ENCODE data around the gene OTOF. TPM values are rescaled to one million over a fixed set of nuclear protein-coding genes. Genes with fewer than 3 reads are reported as not detected.

OTOF gene
- total RNA-seq, 1 donor from 2014 or later = 0.47 TPM

DNA sequence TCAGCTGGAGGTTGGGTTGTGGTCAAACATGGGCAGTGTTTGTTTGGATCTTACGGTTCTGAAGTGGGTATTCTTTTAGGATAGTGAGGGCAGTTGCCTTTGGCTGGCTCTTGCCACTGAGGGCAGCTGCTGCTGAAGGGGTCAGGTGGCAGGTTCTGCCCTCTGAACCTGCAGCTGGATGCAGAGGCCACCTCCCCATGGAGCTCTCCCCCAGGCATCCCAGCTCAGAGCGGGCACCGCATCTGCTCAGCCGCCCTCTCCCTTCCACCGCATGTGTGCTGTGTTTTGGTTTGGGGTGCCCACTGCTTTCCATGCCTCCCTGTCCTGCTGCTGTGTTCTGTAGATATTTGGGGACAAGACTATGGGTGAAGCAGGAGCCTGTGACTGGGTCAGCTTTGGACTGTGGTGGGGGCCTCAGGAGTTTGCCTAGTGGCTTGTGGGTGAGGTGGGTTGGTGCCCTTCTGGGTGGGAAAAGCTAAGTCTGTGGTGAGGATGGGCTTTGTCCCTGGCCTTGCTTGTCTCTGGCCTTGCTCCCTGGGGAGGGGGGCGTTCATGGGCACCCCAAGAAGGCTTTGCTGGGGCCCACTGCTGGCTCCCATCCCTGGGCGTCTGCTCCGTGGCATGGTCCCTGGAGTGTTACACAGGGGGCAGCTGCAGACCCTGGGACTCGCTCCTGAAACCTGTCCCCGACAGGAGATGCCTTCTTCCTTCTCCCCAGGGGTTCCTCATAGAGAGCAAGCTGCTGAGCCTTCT, 28.5 kb downstream of the OTOF start:
- Mint-ChIP-seq H3K27ac (ENCODE audit: unreplicated experiment) (no peak overlapping the region), H3K9me3 (ENCODE audit: unreplicated experiment) (no peaks in the 10 kb centered on the region), H3K27me3 (ENCODE audit: unreplicated experiment) (no peaks in the 10 kb centered on the region), H3K36me3 (ENCODE audit: unreplicated experiment) (no peaks in the 10 kb centered on the region), H3K4me1 (ENCODE audit: low read depth, unreplicated experiment) (peaks cover 4% of the 10 kb centered on the region), H3K4me3 (ENCODE audit: unreplicated experiment) (no peak overlapping the region)
- DNase-seq = no peak
- TF ChIP-seq, protein P1, sequence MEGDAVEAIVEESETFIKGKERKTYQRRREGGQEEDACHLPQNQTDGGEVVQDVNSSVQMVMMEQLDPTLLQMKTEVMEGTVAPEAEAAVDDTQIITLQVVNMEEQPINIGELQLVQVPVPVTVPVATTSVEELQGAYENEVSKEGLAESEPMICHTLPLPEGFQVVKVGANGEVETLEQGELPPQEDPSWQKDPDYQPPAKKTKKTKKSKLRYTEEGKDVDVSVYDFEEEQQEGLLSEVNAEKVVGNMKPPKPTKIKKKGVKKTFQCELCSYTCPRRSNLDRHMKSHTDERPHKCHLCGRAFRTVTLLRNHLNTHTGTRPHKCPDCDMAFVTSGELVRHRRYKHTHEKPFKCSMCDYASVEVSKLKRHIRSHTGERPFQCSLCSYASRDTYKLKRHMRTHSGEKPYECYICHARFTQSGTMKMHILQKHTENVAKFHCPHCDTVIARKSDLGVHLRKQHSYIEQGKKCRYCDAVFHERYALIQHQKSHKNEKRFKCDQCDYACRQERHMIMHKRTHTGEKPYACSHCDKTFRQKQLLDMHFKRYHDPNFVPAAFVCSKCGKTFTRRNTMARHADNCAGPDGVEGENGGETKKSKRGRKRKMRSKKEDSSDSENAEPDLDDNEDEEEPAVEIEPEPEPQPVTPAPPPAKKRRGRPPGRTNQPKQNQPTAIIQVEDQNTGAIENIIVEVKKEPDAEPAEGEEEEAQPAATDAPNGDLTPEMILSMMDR (IDR thresholded peaks at IDR 0.05; ENCODE audit: partially characterized antibody, unreplicated experiment) = no peak

DNA sequence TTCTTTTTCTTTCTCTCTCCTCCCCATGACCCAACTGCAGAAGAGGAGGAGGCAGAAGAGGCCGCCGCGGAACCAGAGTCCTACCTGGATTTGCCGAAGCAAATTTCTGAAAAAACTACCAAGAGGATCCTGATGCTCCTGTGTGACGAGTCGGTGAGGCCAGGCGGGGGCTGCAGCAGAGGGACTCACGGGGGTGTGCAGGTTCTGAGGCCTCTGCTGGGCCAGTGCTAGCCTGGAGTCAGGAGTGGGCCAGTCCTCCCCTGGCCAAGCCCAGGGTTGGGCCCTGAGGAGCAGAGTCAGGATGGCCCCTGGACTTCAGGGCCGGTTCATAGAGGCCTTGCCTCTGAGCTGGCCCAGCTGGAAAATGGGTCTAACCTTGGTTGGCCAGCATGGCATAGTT, 29.3 kb downstream of the OTOF start:
- TF ChIP-seq, protein P1 (IDR thresholded peaks at IDR 0.05; ENCODE audit: partially characterized antibody, unreplicated experiment) = no peak
- peaks cover 4% of the 10 kb centered on the region for H3K4me1 Mint-ChIP-seq (ENCODE audit: low read depth, unreplicated experiment)
- DNase-seq = no peak
- H3K4me3 Mint-ChIP-seq (ENCODE audit: unreplicated experiment) = no peak overlapping the region
- H3K36me3 Mint-ChIP-seq (ENCODE audit: unreplicated experiment) = no peaks in the 10 kb centered on the region
- no peaks in the 10 kb centered on the region for H3K27me3 Mint-ChIP-seq (ENCODE audit: unreplicated experiment)
- no peak overlapping the region for H3K27ac Mint-ChIP-seq (ENCODE audit: unreplicated experiment)
- no peaks in the 10 kb centered on the region for H3K9me3 Mint-ChIP-seq (ENCODE audit: unreplicated experiment)

- H3K4me1 Mint-ChIP-seq (ENCODE audit: low read depth, unreplicated experiment) = no peaks in the 10 kb centered on the region
- no peak overlapping the region for H3K4me3 Mint-ChIP-seq (ENCODE audit: unreplicated experiment)
- no peaks in the 10 kb centered on the region for H3K36me3 Mint-ChIP-seq (ENCODE audit: unreplicated experiment)
- no peaks in the 10 kb centered on the region for H3K9me3 Mint-ChIP-seq (ENCODE audit: unreplicated experiment)
- TF ChIP-seq, protein P1 (IDR thresholded peaks at IDR 0.05; ENCODE audit: partially characterized antibody, unreplicated experiment) = no peak
- H3K27ac Mint-ChIP-seq (ENCODE audit: unreplicated experiment) = no peak overlapping the region
- DNase-seq = no peak
- no peaks in the 10 kb centered on the region for H3K27me3 Mint-ChIP-seq (ENCODE audit: unreplicated experiment)
These were observed 33.7 kb downstream of the OTOF start for GRCh38 chr2:26444236-26444635.

- Mint-ChIP-seq H3K4me1 (ENCODE audit: low read depth, unreplicated experiment) (no peaks in the 10 kb centered on the region), H3K36me3 (ENCODE audit: unreplicated experiment) (no peaks in the 10 kb centered on the region), H3K9me3 (ENCODE audit: unreplicated experiment) (no peaks in the 10 kb centered on the region), H3K4me3 (ENCODE audit: unreplicated experiment) (no peak overlapping the region), H3K27me3 (ENCODE audit: unreplicated experiment) (no peaks in the 10 kb centered on the region), H3K27ac (ENCODE audit: unreplicated experiment) (no peak overlapping the region)
- TF ChIP-seq, protein P1 (IDR thresholded peaks at IDR 0.05; ENCODE audit: partially characterized antibody, unreplicated experiment) = no peak
- DNase-seq = no peak
These were observed 35.2 kb downstream of the OTOF start for GRCh38 chr2:26442707-26443106.

DNA sequence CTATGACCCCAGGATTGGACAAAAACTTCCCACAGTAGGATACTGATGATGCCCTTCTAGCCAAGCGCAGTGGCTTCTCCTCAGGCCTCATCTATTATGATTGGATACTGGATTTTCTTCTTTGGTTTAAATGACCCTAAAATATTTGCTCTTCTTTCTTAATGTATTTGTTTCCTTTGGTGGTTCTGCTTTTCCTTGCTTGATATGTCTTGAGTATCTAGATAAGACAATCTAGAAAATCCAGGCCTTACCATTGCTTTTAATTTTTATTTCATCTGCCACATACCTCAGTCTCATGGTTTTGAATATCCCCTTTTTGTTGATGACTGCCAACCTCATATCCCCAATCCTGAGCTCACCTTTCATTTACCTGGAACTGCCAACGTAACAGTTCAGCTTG, 35.6 kb downstream of the OTOF start:
- H3K4me3 Mint-ChIP-seq (ENCODE audit: unreplicated experiment) = no peak overlapping the region
- no peaks in the 10 kb centered on the region for H3K36me3 Mint-ChIP-seq (ENCODE audit: unreplicated experiment)
- DNase-seq = no peak
- H3K9me3 Mint-ChIP-seq (ENCODE audit: unreplicated experiment) = no peaks in the 10 kb centered on the region
- H3K27ac Mint-ChIP-seq (ENCODE audit: unreplicated experiment) = no peak overlapping the region
- H3K27me3 Mint-ChIP-seq (ENCODE audit: unreplicated experiment) = no peaks in the 10 kb centered on the region
- TF ChIP-seq, protein P1 (IDR thresholded peaks at IDR 0.05; ENCODE audit: partially characterized antibody, unreplicated experiment) = no peak
- no peaks in the 10 kb centered on the region for H3K4me1 Mint-ChIP-seq (ENCODE audit: low read depth, unreplicated experiment)

Data from glutamatergic neuron (in vitro differentiated cells).